Measurements from ENCODE around the gene LRRC4.

The LRRC4 gene

GRCh38 chr7:128030654-128031611, at the start of gene LRRC4:
Gene LRRC4, minus strand, starts transcription at chr7:128031437. Its CDS starts 797 bp downstream, at chr7:128030640.
- DNase-seq: peak in 1 of 2 experiments; percentile 9

- DNase-seq: no peak
Observed at GRCh38 chr7:128080169-128080568, 48.9 kb upstream of the LRRC4 start.

- no peak for DNase-seq
Observed at GRCh38 chr7:128078309-128078708, 47.1 kb upstream of the LRRC4 start.

- DNase-seq: no peak
Observed at GRCh38 chr7:128076796-128077271, 45.6 kb upstream of the LRRC4 start.

- DNase-seq: no peak
Observed at GRCh38 chr7:128076196-128076795, 45.1 kb upstream of the LRRC4 start.

GRCh38 chr7:128075242-128076095, 44.2 kb upstream of the LRRC4 start:
- no peak for DNase-seq

- no peak for DNase-seq
Observed at GRCh38 chr7:128074736-128075135, 43.5 kb upstream of the LRRC4 start.

GRCh38 chr7:128074336-128074735, 43.1 kb upstream of the LRRC4 start:
- DNase-seq: no peak

GRCh38 chr7:128073671-128074310, 42.6 kb upstream of the LRRC4 start:
- no peak for DNase-seq

GRCh38 chr7:128071801-128072200, 40.6 kb upstream of the LRRC4 start:
- DNase-seq: no peak

- no peak for DNase-seq
Observed at GRCh38 chr7:128071376-128071775, 40.1 kb upstream of the LRRC4 start.

GRCh38 chr7:128069373-128070364, 38.4 kb upstream of the LRRC4 start:
- DNase-seq: no peak

- no peak for DNase-seq
Observed at GRCh38 chr7:128068785-128069184, 37.5 kb upstream of the LRRC4 start.

- DNase-seq: no peak
Observed at GRCh38 chr7:128067983-128068382, 36.7 kb upstream of the LRRC4 start.

- DNase-seq: no peak
Observed at GRCh38 chr7:128066858-128067257, 35.6 kb upstream of the LRRC4 start.

GRCh38 chr7:128066395-128066794, 35.2 kb upstream of the LRRC4 start:
- no peak for DNase-seq

GRCh38 chr7:128065872-128066271, 34.6 kb upstream of the LRRC4 start:
- no peak for DNase-seq

- no peak for DNase-seq
Observed at GRCh38 chr7:128063088-128063487, 31.9 kb upstream of the LRRC4 start.

- DNase-seq: no peak
Observed at GRCh38 chr7:128060018-128060417, 28.8 kb upstream of the LRRC4 start.

- DNase-seq: no peak
Observed at GRCh38 chr7:128059143-128059988, 28.1 kb upstream of the LRRC4 start.

Measured in activated CD4-positive, alpha-beta T cell treated with anti-CD3 and anti-CD28 coated beads, Interleukin-2, amount 50 U/mL, for 4 hours (primary cell).